HG03039 (cell line): ENCODE data around the gene CASQ2.

Experiments
- ATAC-seq: cut with Tn5 transposase; IDR thresholded peaks from one replicate; pipeline ENCODE4 v1.9.1; 2021; ENCODE audit warnings: mild to moderate bottlenecking, moderate library complexity; ENCODE audit not compliant: unreplicated experiment

Gene CASQ2

DNA sequence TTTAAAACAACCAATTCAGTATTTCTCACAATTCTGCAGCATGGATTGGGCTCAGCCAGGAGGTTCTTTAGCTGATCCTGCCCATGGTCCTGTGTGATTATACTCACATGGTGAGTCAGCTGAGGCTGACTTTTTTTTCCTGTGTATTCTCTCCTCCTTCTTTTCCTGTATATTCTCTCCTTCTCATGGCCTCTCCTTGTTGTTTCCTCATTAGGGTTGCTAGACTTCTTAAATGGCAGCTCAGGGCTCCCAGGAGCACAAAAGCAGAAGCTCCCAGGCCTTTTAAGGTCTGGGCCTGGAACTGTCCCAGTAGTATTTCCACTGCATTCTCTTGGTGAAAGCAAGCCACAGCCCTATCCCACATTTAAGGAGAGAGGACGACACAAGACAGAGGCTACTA, 99.9 kb downstream of the CASQ2 start:
- no peak for ATAC-seq

DNA sequence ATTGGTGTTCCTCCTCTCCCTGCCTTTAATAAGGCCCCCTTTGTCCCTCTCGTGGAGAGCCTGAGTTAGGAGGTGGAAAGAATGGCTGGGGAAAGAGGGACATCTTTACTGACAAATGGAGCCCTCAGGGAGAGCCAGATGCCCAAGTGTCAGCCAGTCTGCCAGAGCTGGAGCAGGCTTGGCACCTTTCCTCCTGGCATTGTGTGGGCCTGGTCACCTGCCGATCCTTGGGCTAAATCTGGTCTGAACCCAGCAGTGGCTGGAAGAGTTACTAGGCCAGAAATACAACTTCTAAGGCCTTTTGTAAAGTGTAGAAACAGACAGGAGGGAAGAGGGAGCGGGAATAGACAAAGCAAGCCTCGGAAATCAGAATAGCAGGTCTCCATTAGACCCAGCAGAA, 101.8 kb downstream of the CASQ2 start:
- no peak for ATAC-seq

DNA sequence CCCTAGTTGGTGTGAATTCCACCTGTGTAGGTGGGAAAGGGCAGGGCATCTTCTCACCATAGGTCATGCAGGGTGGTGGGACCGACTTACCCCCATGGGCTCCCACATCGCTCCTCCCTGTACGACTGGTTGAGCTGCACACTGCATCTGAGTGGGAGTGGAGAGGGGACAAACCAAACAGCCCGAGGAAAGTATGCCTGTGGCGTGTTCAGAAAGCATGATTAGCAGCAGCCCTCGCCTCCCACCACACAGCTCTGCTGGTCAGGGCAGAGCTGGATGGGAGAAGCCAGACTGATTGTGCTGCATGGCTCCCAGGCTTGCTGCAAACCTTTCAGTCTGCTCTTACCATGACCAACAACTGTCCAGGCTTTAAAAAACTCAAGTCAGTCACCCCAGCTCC, 102.3 kb downstream of the CASQ2 start:
- no peak for ATAC-seq

DNA sequence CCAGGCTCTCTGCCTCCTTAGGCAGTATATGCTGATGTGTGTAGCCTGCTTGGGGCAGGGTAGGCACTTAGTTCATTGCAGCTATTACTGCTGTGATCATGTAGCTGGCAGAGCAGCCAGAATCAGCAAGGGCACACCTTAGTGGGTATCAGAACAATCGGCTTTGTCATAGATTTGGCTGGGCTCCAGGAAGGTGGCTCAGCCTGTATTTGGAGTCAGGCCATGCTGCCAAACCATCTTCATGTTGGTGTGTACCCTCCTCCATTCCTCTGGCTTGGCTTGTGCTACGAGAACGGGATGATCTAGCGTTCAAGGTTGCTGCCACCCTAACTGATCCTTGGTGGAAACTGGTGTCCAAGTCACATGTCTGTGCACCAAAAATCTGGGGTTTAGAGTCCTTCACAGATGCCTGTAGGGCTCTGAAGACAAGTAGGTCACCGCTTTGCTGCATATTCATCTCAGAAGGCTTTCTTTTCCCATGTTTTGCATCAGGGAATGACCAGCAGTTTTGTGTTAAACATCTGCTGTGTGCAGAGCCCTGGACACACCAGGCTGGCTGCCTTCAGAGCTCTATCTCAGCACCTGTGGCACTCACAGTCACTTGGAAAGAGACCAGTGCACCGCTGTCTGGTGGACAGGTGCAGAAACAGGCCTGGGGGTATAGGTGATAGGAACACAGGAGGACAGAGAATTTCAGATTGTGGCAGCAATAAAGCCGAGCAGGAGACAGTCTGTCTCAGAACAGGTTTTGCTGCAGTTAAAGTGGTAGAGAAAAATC, 103.0 kb downstream of the CASQ2 start:
- no peak for ATAC-seq

DNA sequence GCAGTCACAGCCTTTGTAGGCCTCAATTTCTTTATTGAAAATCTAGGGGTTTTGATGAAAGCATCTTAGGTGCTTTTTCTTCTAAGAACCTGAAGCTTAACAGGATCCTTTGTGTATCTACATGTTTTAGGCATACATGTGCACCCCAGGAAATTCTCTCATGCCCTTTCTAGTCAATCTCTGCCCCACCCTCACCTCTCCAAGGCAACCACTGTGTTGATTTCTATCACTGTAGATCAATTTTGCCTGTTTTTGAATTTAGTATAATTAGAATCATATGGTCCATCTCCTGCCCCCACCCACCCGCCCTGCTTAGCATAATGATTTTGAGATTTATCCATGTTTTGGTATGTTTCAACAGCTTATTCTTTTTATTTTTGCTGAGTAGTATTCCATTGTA, 107.4 kb downstream of the CASQ2 start:
- ATAC-seq = no peak

DNA sequence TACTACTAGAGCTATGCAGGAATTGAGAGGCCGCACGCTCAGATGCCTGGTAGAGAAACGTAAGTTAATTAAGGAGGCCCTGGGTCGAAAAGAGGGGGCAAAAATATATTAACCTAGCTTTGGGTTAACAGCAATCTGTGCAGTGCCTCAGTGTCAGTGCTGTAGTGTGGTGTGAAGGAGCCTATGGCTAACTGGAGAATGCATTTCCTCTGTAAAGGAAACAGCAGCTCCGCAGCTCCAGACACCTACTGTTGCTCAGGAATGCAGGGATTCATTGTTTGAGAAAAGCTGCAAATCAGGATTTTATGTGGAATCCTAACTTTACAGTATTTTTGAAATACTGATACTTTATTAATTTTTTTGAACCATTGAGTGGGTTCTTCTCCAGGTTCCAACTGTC, 108.4 kb downstream of the CASQ2 start:
- no peak for ATAC-seq

DNA sequence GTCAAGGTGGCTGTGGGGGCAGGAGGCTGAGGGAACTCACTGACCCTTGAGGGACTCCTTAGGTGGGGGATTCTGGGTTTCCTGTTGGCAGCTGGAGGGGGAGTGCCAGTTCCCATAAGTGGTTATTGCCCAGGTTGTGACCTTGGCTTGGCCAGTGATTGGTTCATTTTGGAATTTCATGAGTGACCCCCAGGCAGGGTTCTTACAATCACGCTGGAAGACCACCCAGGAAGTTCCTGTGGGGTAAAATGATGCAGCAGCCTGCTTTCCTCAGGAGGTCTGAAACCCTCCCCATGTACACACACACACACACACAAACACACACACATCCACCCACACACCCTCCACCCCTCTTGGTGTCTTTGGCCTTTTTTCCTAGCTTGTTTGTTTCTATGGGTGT, 109.9 kb downstream of the CASQ2 start:
- no peak for ATAC-seq

DNA sequence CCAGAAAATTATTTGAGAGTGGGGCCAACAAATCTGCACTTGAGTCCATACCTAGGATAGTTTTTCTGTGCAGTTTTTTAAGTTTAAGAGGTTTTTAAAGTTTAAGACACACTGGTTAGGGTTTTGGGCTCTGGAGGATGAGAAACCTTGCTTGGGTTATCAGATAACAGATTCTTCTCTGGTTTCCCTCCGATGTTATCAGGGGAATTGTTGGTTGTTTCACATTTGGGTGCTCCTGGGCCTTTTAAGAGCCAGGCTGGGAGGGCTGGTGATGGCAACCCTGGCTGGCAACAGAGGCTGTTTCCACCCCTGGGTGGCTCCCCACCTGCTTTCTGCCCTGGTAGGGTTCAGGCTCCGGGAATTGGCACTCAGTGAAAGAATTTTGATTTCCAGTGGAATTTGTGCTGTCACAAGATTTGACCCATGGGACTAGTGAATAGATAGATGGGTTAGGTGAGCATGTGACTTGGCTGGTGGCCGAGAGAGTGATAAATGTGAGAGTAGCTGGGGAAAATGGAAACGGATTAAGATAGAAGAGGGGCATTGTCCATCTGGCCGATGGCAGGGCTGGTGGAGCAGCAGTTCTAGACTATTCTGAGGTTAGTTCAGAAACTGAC, 111.9 kb downstream of the CASQ2 start:
- ATAC-seq = no peak

DNA sequence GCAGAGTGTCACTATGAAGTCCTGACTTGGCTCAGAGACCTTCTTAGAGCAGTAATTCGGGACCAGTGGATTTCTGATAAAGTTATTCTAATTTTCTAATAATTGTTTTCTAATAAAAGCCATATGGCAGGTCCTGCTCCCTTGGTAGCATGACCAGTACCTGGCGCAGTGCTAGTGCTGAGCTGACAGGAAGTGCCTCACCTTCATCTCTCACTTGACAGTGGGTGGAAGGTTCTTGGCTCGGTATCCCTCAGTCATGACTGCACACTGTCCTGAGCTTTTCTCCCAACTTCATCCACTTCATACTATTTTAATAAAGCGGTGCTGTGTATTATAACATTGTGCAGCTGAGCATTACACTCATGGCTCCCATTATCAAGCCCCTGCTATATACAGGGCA, 112.6 kb downstream of the CASQ2 start:
- no peak for ATAC-seq

DNA sequence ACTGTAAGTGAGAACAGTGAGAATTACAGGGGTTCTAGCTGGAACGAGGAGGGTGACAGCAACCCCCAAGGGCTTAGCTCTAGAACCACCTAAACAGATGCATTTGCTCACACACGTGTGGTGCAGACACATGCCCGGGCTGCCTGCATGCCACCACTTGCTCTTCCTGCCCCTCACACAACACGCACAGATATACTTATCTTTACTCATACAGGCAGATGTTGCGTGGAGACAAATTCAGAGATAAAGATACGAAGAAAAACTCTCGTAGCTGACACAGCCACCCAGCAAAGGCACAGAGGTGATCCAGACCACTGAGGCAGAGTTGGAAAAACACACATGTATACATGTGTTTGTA, 113.2 kb downstream of the CASQ2 start:
- no peak for ATAC-seq

DNA sequence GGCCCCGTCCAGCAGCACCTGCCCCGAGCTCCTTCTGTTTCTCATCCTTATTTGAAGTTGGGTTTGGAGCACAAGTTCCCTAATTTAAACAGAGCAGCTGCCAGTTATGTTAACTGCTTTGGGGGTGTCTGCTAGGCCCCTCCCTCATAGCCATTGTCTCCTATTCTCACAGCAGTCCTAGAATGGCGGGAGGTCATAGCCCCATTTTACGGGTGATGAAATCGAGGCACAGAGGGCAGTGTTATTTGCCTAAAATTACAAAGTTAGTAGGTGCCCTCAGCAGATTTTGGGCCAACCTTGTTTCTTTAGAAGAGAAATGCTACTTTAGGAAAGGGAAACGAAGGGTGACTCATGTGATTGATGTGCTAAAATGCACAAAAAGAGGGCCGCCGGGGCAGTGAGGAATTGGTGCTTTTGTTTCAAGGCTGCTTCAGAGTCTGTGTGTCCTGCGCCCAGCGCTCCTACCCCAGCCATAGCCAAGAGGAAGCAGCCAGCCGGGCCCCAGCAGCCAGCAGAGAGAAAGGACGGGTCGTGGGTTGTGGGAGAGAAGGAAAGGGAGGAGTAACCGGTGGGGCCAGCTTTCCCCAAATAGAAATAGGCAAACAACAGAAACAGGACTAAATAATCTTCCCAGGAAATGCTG, 113.7 kb downstream of the CASQ2 start:
- no peak for ATAC-seq

DNA sequence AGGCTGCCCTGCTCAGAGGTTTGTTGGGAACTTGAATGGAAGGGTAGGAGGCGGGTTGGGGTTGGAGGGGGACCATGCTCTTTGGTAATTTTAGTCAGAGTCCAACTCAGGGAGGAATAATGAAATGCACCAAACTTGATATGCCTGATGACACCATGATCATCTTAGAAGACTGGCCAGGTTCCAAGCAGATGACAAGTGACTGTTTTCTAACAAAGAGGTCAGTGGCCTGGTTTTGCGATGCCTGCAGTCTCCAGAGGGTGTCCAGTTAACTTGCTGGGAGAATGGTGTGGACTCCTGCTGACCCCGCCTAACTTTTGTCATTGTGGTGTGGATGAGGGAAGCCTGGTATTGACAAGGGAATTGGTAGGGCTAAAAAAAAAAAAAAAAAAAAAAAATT, 114.4 kb downstream of the CASQ2 start:
- no peak for ATAC-seq

DNA sequence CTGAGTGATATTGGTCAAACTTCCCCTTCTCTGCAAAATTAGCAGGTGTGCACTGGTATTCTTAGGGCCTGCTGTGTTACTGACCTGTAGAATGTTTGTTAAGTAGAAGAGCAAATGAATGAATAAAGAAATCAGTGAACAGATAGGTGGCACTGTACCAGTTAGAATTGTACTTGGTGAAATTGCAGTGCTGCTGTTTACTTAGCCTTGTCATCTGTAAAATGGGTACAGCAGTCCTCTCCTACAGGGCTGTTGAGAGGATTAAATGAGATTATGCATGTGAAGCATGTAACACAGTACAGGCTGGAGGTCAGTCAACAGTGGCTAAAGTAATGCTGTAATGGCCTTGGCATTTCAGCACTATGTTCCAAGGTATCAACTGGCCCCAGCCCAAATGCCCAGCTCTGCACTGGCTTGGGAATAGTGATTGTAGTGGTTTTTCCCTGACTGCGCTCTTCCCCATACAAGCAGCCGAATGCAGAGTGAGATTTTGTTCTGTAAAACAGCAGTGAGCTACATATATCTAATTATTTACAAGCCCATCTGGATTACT, 116.2 kb downstream of the CASQ2 start:
- no peak for ATAC-seq

DNA sequence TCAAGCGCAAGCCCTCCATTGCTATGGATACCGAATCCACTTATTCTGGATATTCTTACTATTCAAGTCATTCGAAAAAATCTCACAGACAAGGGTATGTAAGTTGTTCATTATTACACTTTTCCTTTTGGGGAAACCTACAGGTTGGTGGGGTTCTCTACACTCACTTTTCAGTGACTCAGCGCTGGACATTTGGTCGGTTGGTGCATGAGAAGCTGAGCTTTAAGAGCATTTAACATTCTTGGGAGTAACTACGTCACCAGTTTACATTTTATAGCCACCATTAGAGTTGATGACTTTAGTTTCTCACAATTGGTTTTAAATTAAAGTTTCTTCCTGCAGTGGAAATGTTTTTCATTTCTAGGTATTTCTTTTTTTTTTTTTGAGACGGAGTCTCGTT, 117.1 kb downstream of the CASQ2 start:
- no peak for ATAC-seq

DNA sequence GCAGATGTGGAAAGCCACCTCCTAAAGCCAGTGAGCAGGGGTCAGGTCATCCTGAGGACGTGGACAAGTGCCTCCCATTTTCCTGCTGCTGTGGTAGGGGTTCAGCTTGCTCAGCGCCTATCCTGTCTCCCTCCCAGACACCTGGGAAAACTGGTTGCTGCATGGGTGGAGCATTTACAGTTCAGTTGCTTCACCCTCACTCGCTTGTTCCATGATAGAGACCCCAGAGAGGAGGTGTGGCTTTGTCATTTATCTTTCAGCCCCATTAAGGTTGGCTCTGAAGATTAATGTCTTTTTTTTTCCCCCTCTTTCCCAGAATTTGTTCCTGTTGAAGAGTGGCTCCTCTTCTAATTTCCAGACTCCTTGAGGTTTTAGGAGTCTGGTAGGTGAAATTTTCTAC, 117.6 kb downstream of the CASQ2 start:
- ATAC-seq = no peak
